GM12865 (cell line): Measurements from ENCODE around the gene MGAT5B.

Source experiments
- DNase-seq: peaks from one replicate; pipeline ENCODE4 v3.0.0; 2010; ENCODE audit warnings: low read depth
- H3K4me3 ChIP-seq: 2 replicates; pipeline ENCODE4 v1.5.1; 2011; ENCODE audit warnings: mild to moderate bottlenecking, low read depth, low read length, control low read depth
- CTCF ChIP-seq: IDR thresholded peaks from 2 replicates; pipeline ENCODE4 v1.5.1; 2011; ENCODE audit warnings: low read length, control low read depth, low read depth, inconsistent platforms; ENCODE audit not compliant: insufficient read depth; ENCODE audit errors: missing control alignments

The MGAT5B gene

GRCh38 chr17:76949913-76950695 is 81.9 kb downstream of the MGAT5B start:
- H3K4me3 ChIP-seq: no peak overlapping the region
- DNase-seq: no peak
- TF ChIP-seq CTCF: no peak

DNA sequence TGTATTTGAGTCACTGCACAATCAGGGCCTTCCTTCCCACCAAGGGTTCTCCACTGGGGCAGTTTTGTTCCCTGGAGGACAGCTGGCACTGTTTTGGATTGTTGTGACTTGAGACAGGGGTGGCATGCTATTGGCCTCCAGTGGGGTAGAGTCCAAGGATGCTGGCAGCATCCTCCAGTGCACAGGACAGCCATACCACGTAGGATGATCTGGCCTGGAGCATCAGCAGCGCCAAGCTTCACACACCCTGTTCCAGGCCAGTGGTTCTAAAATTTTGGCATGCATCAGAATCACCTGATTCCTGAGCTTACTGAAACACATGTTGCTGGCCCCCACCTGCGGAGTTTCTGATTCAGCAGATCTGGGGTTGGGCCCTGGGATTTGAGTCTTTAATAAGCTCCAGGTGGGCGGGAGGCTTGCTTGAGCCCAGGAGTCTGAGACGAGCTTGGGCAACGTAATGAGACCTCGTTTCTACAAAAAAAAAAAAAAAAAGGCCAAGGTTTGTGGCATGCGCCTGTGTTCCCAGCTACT is 83.2 kb downstream of the MGAT5B start:
- no peak for DNase-seq
- no peak overlapping the region for H3K4me3 ChIP-seq
- no peak for TF ChIP-seq CTCF

GRCh38 chr17:76952402-76952801 is 84.2 kb downstream of the MGAT5B start:
- DNase-seq: no peak
- TF ChIP-seq CTCF: no peak
- H3K4me3 ChIP-seq: no peak overlapping the region

DNA sequence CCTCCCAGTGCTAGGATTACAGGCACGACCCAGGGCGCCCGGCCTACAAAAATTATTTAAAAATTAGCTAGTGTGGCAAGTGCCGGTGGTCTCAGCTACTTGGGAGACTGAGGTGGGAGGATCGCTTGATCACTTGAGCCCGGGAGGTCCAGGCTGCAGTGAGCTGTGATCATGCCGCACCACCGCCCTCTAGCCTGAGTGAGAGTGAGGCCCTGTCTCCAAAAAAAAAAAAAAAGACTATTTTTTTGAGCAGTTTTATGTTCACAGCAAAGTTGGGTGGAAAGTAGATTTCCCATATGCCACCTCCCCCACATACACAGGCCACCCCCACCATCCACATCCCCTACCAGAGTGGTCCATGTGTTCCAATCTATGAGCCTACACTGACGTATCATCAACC is 84.9 kb downstream of the MGAT5B start:
- no peak overlapping the region for H3K4me3 ChIP-seq
- no peak for TF ChIP-seq CTCF
- DNase-seq: no peak

- no peak overlapping the region for H3K4me3 ChIP-seq
- DNase-seq: no peak
- TF ChIP-seq CTCF: no peak
These were observed 85.7 kb downstream of the MGAT5B start for GRCh38 chr17:76953946-76954345.

DNA sequence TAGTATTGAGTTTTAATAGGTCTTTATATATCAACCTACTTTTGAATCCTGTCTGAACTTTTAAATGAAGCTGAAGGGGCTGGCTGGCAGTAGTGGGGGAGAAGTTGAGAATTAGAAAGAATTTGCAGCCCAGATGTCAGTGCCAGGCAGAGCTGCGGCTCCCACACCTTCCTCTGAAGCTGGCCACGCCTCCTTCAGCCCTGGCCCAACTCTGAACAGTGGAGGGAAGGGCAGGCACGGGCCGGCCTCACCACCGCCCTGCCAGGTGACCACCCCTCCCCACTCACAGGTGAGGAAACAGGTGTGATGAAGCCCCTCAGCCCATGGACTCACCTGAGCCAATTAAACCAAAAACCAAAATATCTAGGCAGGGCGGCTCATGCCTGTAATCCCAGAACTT is 87.0 kb downstream of the MGAT5B start:
- no peak for TF ChIP-seq CTCF
- H3K4me3 ChIP-seq: no peak overlapping the region
- DNase-seq: no peak
